ENCODE results near the gene OR14A2.
A peak's percentile ranks its signal among the peaks of the same experiment; 100 is the strongest.
"Not testable (repeated sequence)": the region's sequence is repeated elsewhere in the genome, so short reads cannot be mapped to it uniquely, and the experiment has no call there.

Gene OR14A2

GRCh38 chr1:247748041-247748440, at the start of gene OR14A2:
OR14A2 (minus strand) TSS chr1:247748141.
- no peak for DNase-seq (ENCODE audit: low spot score)

GRCh38 chr1:247797518-247797917, 49.6 kb upstream of the OR14A2 start:
- no peak for DNase-seq (ENCODE audit: low spot score)

GRCh38 chr1:247769603-247770002, 21.7 kb upstream of the OR14A2 start:
- DNase-seq (ENCODE audit: low spot score), result no peak

- DNase-seq (ENCODE audit: low spot score), result no peak
These were observed 12.5 kb upstream of the OR14A2 start, which contains the start of gene OR1C1 for GRCh38 chr1:247760456-247760855. OR1C1 (minus strand) TSS chr1:247760556; CDS start chr1:247758406, 2,150 bp downstream.

GRCh38 chr1:247754311-247754710, 6.4 kb upstream of the OR14A2 start:
- not testable (repeated sequence) for DNase-seq (ENCODE audit: low spot score)

- no peak for DNase-seq (ENCODE audit: low spot score)
These were observed 1.9 kb upstream of the OR14A2 start for GRCh38 chr1:247749870-247750269.

GRCh38 chr1:247747616-247748015, 325 bp downstream of the OR14A2 start:
- no peak for DNase-seq (ENCODE audit: low spot score)

- DNase-seq (ENCODE audit: low spot score), result no peak
These were observed 1.5 kb downstream of the OR14A2 start for GRCh38 chr1:247746391-247746935.

- not testable (repeated sequence) for DNase-seq (ENCODE audit: low spot score)
These were observed 5.7 kb downstream of the OR14A2 start for GRCh38 chr1:247742215-247742760.

GRCh38 chr1:247741756-247742155, 6.2 kb downstream of the OR14A2 start:
- no peak for DNase-seq (ENCODE audit: low spot score)

- DNase-seq (ENCODE audit: low spot score), result no peak
These were observed 7.2 kb downstream of the OR14A2 start for GRCh38 chr1:247740721-247741120.

GRCh38 chr1:247738315-247738714, 9.6 kb downstream of the OR14A2 start, which contains the start of gene OR14K1:
OR14K1 (plus strand) TSS chr1:247738615; CDS start chr1:247738615, 0 bp downstream.
- DNase-seq (ENCODE audit: low spot score), result no peak

GRCh38 chr1:247721222-247721621, 26.7 kb downstream of the OR14A2 start:
- DNase-seq (ENCODE audit: low spot score), result no peak

- no peak for DNase-seq (ENCODE audit: low spot score)
These were observed 31.4 kb downstream of the OR14A2 start, which contains the start of gene OR6F1 for GRCh38 chr1:247716546-247716945. OR6F1 (minus strand) TSS chr1:247716646; CDS start chr1:247712755, 3,891 bp downstream.

- DNase-seq (ENCODE audit: low spot score), result no peak
These were observed 34.2 kb downstream of the OR14A2 start for GRCh38 chr1:247713753-247714152.

- DNase-seq (ENCODE audit: low spot score), result not testable (repeated sequence)
These were observed 37.3 kb downstream of the OR14A2 start for GRCh38 chr1:247710681-247711080.

GRCh38 chr1:247701338-247701737, 46.6 kb downstream of the OR14A2 start:
- no peak for DNase-seq (ENCODE audit: low spot score)

- peak; percentile 75 for DNase-seq (ENCODE audit: low spot score)
These were observed 66.5 kb downstream of the OR14A2 start for GRCh38 chr1:247681288-247681897.

- no peak for DNase-seq (ENCODE audit: low spot score)
These were observed 67.8 kb downstream of the OR14A2 start for GRCh38 chr1:247680171-247680570.

GRCh38 chr1:247679639-247680038, 68.3 kb downstream of the OR14A2 start, which contains the start of gene OR13G1:
OR13G1 (minus strand) TSS chr1:247679739; CDS start chr1:247673041, 6,698 bp downstream.
- no peak for DNase-seq (ENCODE audit: low spot score)
